GM21825 (cell line): ENCODE results near the gene ALDH1A2.

Source experiments
- ATAC-seq: cut with Tn5 transposase; IDR thresholded peaks from one replicate; pipeline ENCODE4 v1.9.1; 2021; ENCODE audit warnings: mild to moderate bottlenecking, moderate library complexity; ENCODE audit not compliant: unreplicated experiment

The ALDH1A2 gene

GRCh38 chr15:57947282-57947681 lies 118.2 kb downstream of the ALDH1A2 start:
- ATAC-seq: no peak

- no peak for ATAC-seq
These were observed 118.9 kb downstream of the ALDH1A2 start for GRCh38 chr15:57946491-57947048.

- ATAC-seq: no peak
These were observed 119.9 kb downstream of the ALDH1A2 start for GRCh38 chr15:57945616-57946015.

- no peak for ATAC-seq
These were observed 121.6 kb downstream of the ALDH1A2 start for GRCh38 chr15:57943754-57944420.

GRCh38 chr15:57943171-57943570 lies 122.3 kb downstream of the ALDH1A2 start:
- ATAC-seq: no peak

GRCh38 chr15:57941816-57942215 lies 123.7 kb downstream of the ALDH1A2 start:
- no peak for ATAC-seq

- ATAC-seq: no peak
These were observed 133.2 kb downstream of the ALDH1A2 start for GRCh38 chr15:57932348-57932747.

GRCh38 chr15:57931570-57931969 lies 133.9 kb downstream of the ALDH1A2 start:
- no peak for ATAC-seq

- no peak for ATAC-seq
These were observed 138.3 kb downstream of the ALDH1A2 start for GRCh38 chr15:57927091-57927631.

GRCh38 chr15:57925650-57926049 lies 139.9 kb downstream of the ALDH1A2 start:
- ATAC-seq: no peak

- no peak for ATAC-seq
These were observed 140.9 kb downstream of the ALDH1A2 start for GRCh38 chr15:57924598-57924997.

GRCh38 chr15:57923750-57924149 lies 141.8 kb downstream of the ALDH1A2 start:
- ATAC-seq: no peak

- ATAC-seq: no peak
These were observed 142.2 kb downstream of the ALDH1A2 start for GRCh38 chr15:57923306-57923705.

GRCh38 chr15:57922776-57923175 lies 142.7 kb downstream of the ALDH1A2 start:
- no peak for ATAC-seq

GRCh38 chr15:57921371-57921770 lies 144.1 kb downstream of the ALDH1A2 start:
- no peak for ATAC-seq

GRCh38 chr15:57920911-57921310 lies 144.6 kb downstream of the ALDH1A2 start:
- no peak for ATAC-seq

GRCh38 chr15:57919754-57920153 lies 145.8 kb downstream of the ALDH1A2 start:
- ATAC-seq: no peak

GRCh38 chr15:57917998-57918397 lies 147.5 kb downstream of the ALDH1A2 start:
- no peak for ATAC-seq

- no peak for ATAC-seq
These were observed 148.8 kb downstream of the ALDH1A2 start for GRCh38 chr15:57916695-57917094.

GRCh38 chr15:57915827-57916531 lies 149.5 kb downstream of the ALDH1A2 start:
- ATAC-seq: no peak

- no peak for ATAC-seq
These were observed 151.0 kb downstream of the ALDH1A2 start for GRCh38 chr15:57914350-57915055.
